ENCODE measurements around the gene ZNF521. TPM values are rescaled to one million over a fixed set of nuclear protein-coding genes. Genes with fewer than 3 reads are reported as not detected.
A peak's percentile ranks its signal among the peaks of the same experiment; 100 is the strongest.

The ZNF521 gene
- total RNA-seq, 2 donors from 2014 or later = 29.4 to 34.4 TPM

DNA sequence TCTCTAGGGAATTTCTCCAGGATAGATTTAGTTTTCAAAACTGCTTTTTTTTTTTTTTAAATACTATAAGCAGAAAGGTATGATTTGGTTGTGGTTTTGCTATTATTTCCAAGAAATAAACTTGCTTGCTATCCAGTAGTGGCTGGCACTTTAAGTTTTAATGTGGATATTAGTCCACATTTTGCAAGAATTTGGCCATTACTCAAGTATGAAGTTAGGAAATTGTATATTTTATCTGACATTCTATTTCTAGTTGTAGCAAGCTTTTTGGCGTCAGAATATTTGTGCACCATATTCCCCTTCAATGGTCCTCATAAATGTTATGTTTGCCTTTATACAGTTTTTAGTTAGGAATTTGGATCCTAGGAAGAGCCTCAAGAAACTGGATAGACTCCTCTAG, 226.3 kb downstream of the ZNF521 start:
- no peak for DNase-seq
- intact Hi-C loops (cut with DNase I) = no loop called here
- no peak for ATAC-seq

DNA sequence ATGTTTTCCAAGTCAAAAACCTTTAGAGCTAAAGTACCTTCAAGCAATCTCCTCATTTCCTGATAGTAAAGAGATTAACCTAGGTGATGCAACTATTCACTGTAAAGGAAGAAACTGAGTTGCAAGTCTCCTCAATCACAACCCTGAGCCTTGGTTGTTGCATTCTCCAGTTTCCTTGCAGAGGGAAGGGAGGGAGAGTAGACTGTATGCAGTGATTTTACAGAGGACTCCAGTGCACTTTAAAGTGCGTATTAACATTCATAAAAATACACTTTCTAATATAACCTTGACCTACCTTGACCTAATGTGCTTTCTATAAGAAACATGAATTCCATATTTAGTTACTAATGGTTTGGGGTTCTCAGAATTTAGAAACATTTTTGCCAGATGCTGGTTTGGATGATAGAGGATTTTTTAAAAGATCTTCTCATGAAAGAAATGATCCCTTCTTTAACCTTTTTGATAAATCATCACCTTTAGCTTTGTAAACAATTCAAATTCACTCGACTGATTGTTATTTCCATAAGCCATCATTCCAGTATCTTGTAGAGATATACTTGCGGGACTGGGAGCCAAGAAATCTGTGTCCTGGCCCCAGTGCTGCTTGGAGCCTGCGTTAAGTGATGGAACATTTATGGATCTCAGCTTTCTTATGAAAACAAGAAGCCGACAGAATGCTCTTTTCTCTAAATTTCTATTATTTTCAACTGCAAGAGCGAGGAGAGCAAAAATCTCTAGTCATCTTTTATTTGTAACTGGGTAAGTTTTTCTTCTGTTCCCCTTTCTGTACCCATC, 228.3 kb downstream of the ZNF521 start:
- intact Hi-C loops (cut with DNase I) = no loop called here
- DNase-seq (no peak), ATAC-seq (peak in 1 of 2 donors; percentile 31)

DNA sequence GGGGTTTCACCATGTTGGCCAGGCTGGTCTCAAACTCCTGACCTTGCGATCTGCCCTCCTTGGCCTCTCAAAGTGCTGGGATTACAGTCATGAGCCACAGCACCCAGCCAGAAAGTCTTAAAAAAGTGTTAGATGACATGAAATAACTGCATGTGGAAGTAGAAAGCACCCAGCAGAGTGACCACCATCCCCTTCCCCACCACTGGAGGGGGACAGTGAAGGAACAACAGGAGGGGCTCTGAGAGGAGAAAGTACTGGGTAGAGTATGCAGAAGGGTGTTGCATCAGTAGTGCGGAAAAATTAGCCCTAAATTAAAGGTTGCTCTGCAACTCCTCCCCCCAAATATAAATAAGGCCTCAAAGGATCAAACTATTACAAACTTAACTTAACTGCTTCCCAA, 230.5 kb downstream of the ZNF521 start:
- DNase-seq (no peak), ATAC-seq (no peak)
- intact Hi-C loops (cut with DNase I) = no loop called here

DNA sequence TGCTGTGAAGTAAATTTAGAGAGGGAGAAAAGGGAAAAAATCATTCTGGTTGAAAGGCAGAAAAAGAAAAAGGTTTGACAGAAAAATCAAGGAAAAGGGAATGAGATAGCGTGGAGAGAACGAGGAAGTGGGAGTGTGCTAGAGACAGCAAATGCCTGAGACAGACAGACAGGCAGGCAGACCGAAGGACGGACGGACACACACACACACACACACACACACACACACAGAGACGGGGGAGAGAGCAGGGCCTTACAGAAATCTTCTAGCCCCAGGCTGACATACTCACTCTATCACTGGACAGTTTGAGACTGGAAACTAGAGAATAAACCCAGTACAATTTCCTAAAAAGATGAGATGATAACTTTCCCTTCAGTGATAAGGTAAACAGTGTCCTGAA, 238.4 kb downstream of the ZNF521 start:
- ATAC-seq (peak in 1 of 2 donors; percentile 17), DNase-seq (no peak)
- intact Hi-C loops (cut with DNase I) = no loop called here

DNA sequence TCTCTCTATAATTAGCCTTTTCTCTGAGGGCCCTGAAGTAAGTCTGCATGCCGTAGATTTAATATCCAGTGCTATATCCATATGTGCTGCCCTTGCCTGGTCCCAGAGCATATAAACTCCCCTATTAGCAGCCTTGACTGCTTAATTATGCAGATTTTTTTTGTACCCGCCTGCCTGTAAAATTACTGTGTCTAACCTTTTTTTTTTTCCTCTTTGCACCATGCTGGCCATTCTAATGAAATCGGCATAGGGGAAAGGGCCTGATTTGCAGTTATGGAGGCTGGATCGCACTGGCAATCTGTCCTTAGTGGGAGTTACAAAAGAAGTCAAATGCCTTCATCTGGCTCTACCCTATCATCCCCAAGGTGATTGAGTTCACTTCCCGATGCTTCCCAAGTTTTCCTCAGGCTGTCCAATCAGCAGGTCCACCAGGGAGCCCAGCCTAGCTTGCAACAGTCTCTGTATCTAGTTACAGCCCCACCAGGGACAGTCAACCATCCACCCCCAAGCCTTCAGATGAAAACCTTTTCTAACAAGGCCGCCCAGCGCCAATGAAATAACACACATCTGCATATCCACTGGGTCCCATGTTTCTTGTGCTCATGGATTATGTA, 239.0 kb downstream of the ZNF521 start:
- DNase-seq (no peak), ATAC-seq (no peak)
- intact Hi-C loops (cut with DNase I) = no loop called here

DNA sequence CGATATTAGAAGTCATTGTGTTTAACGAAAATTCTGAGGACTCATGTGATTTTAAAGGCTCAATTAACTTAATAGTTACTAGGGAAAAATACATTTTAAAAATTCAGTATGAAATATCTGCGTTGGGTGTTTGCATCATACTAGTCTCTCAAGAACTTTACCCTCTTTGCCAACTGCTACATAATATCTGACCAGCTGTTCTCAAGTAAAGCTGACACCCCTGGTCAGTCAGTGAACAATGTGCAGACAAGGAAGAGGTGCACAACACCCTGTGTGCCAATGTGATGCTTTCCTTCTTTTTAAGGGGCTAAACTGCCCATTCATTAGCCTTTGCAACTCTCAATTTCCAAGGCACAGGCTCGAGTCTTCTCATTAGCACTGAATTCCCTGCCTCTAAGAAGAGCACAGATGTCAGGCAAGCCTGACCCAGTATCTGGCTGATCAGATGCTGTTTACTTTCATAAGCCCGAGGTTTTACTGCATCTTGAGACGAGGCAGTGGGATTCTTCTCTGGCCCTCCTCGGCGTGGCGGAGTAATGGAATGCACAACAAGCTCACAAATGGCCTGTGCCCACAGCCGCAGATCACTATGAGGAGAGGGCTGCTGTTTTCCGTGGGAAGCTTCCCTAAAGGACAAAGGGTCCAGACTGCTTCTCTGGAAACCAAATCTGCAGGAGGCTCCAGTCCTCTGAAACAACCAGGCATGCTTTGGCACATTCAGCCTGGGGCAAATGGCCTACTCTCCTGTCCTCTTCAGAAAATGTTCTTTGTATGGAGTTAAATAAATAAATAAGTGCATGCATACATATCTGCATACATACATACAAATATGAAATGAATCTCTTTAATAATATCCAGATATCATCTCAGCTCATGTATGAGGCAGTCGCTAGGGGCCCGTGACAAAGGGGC, 240.3 kb downstream of the ZNF521 start:
- DNase-seq (no peak), ATAC-seq (no peak)
- intact Hi-C loops (cut with DNase I) = no loop called here

DNA sequence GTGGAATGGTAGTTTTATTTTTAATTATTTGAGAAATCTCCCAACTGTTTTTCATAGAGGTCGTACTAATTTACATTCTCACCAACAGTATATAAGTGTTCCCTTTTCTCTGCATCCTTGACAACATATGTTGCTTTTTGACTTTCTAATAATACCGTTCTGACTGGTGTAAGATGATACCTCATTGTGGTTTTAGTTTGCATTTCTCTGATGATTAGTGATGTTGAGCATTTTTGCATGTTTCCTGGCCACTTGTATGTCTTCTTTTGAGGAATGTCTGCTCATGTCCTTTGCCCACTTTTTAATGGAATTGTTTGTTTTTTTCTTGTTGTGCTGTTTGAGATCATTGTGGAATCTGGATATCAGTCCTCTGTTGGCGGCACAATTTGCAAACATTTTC, 242.5 kb downstream of the ZNF521 start:
- DNase-seq (no peak), ATAC-seq (no peak)
- intact Hi-C loops (cut with DNase I) = no loop called here

DNA sequence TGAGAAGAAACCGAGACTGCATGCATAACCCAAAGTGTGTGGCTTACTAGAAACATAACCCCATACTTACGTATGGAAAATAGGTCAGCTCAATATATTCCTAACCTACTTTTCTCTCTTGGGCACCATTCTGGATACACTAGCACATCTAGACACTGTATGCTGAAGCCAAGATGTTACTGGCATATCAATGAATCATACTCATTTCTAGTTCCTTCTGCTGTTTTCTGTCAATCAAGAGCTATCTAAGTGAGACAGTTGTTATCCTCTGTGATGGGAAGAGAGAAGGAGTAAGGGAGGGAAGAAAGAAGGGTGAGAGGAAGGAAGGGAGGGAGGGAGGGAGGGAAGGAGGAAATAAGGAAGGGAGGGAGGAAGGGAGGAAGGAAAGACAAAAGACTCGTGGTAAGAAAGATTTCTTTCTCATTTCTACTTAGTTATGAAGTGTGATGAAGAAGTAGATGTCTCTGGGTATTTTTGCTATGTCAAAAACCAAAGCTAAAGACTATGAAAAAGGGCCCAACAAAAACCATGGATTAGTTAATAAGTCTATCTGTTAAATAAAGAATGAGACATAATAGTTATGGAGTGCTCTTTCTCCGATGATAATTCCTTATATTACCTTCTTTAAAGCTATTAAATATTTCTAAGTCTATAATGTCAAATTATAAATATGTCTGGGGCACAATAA, 248.4 kb downstream of the ZNF521 start:
- ATAC-seq (peak in 1 of 2 donors; percentile 62), DNase-seq (no peak)
- intact Hi-C loops (cut with DNase I) = no loop called here

DNA sequence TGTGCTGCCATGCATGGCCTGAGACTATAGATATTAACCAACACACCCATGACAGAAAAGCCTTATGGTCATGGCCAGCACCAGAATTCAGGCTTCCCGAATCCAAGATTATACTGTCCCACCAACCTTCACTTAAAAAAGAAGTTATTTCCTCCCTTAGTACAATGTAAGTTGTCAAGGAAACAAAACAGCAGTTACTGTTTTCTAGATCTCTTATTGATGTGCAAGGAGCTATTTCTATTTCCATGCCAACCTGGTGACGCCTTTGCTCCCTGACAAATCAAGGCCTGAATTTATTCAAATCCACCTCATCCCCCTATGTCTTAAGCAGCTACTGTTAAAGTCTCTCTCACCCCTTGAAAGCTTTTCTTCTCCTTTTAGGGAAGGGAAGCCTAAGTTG, 249.3 kb downstream of the ZNF521 start:
- DNase-seq (no peak), ATAC-seq (no peak)
- intact Hi-C loops (cut with DNase I) = no loop called here

DNA sequence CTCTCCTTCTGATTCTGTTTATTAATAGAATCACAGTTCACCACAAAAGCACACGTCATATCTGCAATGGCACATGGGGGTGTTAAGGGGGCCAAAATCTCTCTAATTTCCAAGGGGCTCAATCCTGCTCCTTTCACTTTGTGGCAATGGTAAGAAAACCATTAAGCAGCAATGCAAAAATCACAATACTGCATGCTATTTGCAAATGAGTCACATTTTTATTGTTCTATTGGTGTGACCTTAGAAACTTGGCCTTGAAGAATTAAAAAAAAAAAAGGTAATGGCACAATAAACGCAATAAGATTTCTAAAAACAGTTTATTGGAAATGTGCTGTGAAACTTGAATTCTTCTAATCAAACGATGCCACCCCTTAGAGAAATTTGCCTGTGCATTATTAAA, 251.5 kb downstream of the ZNF521 start:
- intact Hi-C loops (cut with DNase I) = no loop called here
- no peak for DNase-seq
- no peak for ATAC-seq

DNA sequence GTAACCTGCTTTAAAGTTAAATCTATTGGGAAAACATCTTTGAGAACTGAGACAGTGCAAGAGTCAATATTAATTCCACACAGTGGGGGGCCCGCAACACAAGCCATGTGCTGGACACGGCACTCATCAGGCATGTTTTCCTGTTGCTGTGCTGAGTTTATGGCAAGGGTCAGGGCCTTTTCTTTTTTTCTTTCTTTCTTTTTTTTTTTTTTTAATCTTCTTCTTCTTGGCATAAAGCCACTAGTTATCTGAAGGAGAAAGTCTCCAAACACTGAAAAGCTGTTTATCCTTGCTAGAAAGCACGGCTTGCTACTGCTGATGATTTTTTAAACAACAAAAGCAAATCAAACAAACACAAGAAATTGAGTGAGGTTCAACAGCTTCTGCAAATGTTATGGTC, 252.1 kb downstream of the ZNF521 start:
- DNase-seq (no peak), ATAC-seq (peak in 1 of 2 donors; percentile 37)
- intact Hi-C loops (cut with DNase I) = no loop called here

DNA sequence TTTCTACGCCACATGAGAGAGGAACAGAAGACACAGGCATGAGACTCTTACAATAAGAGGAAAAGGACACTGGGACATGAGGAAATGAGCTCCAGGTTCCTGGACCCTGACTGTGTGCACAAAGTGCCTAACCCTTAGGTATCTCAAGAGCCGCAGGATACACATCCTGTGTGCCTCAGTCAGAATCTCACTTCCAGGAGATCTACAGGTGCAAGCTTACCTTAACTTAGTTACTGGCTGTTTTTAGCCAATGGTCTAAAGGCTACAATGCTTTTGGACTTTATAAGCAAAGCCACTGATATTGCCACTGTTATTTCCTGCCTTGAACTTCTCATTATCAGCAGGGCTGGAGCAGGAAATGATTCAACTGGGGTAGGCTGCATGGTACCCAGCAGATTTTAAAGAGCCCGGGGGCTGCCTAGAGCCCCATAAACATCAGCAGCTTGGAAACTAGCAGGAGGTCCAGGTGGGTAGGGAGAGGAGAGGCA, 254.4 kb downstream of the ZNF521 start:
- ATAC-seq (peak in 1 of 2 donors; percentile 54), DNase-seq (no peak)
- intact Hi-C loops (cut with DNase I) = no loop called here

DNA sequence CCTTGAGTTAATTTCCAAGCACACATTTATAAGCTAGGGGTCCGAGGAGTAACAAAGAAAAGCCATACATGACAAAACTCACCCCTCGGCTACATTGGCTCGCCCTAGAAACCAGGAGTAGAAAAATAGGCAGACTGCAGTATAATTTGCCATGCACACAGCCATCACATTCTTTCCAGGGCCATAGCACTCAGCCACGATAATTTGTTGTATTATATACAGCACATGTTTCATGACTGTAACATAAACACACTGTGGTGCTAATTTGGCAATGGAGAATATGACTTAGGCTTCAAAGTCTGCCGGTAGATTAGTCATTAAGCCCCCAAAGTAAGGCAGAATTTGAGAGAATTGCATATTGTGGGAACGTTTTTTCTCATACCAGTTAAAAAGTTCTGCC, 254.9 kb downstream of the ZNF521 start:
- ATAC-seq = no peak
- intact Hi-C loops (cut with DNase I) = no loop called here

DNA sequence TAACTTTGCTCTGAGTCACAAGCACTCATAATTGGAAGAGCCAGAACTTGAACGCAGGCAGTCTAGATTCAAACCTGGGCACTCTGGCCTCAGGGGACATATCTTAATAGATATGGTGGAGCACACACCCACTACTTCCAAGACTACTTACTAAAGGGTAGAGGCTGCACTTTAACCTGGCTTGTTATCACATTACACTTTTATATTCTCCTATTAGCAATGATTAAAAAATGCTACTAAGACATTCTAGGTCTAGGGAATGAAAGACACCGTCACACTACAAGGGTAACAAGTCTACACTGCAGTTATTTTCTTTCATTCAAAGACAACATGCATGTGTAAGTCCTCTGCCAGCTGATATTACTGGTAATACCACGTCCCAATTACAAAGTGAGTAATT, 258.8 kb downstream of the ZNF521 start:
- intact Hi-C loops (cut with DNase I) = no loop called here
- ATAC-seq = no peak

More for the DNA sequence above, 254.9 kb downstream of the ZNF521 start:
- no peak for DNase-seq

DNA sequence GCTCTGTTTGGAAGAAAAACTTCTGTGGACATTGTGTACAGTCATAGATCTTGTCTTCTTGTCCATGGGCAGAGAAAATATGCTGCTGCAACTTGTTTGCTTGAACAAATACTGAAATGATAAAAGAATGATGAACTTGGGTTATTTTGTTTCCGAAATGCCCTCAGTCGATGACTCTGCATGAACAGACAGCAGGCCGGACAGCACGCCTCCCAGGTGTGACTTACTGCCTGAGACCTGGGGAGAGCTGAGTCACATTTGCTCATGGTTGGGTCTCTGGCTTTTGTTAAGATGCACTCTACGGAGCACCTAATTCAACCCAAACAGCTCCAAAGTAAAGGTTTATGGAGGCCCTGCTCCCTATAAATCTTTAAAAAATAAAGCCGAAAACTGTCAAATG, 262.5 kb downstream of the ZNF521 start:
- intact Hi-C loops (cut with DNase I) = no loop called here
- ATAC-seq = no peak
- DNase-seq = no peak

More for the DNA sequence above, 258.8 kb downstream of the ZNF521 start:
- no peak for DNase-seq

DNA sequence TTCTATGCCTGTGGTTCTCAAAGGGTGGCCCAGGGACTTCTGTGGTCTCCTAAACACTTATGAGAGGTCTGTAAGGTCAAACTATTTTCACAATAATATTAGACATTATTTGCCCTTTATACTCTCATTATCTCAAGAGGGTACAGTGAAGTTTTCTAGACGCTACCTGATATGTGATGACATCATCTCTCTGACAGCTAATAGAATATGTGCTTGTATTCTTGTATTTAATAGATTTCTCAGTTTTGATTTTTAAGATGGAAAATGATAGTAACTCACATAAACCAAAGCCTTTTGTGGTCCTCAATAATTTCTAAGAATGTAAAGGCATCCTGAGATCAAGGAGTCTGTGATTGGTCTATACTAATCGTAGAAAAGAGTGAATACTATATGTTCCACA, 265.1 kb downstream of the ZNF521 start:
- intact Hi-C loops (cut with DNase I) = no loop called here
- no peak for DNase-seq
- ATAC-seq = no peak

DNA sequence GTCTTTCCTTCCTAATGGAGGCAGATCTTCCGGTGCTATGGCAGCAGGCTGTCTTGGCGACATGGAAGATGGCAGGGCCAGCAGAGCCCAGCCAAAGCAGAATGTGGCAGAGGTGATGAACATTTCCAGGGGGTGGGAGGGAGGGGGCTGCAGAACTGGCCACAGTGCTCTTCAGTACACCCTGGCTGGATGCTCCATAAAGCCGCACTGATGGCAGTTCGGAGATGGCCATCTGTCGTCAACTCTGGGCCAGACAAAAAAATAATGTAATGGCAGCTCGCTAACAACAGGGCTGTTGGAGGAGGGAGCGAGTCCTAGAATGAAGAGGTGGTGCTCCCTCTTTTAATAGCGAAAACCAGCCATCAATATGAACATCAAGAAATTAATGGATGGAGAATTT, 271.0 kb downstream of the ZNF521 start:
- no peak for DNase-seq
- ATAC-seq = no peak
- intact Hi-C loops (cut with DNase I) = no loop called here

DNA sequence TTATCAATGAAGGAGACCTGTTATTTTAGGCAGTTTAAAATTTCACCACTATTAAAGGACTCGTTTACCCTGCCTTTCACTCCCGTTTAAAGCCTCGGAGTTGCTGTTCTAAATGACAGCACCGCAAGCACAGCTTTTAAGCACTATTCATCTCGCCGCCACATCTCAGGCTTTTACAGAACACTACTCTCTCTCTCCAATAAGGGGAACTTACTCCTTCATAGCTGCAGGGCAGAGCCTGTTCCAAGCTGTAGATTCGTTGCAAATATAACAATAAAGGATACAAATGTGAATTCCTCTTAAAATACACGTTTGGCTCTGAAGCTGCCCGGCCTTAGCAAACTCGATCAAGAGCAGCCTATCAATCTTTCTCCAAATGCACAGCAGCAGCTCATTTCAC, 271.8 kb downstream of the ZNF521 start:
- no peak for ATAC-seq
- DNase-seq = no peak
- intact Hi-C loops (cut with DNase I) = no loop called here
